Hematopoietic multipotent progenitor cell (in vitro differentiated cells): Measurements from ENCODE around the gene SMCP. TPM values are rescaled to one million over a fixed set of nuclear protein-coding genes. Genes with fewer than 3 reads are reported as not detected.

ENCODE experiments used
- DNase-seq, 3 donors: peaks; one replicate each; pipeline ENCODE4 v3.0.0-alpha.2; 2011 to 2015; ENCODE audit warnings: low read depth in 2 of 3, low spot score in 2 of 3
- total RNA-seq: library from RNA; depleted of rRNA; stranded (reverse); fragments of >200 nt; gene quantifications from one replicate; pipeline ENCODE4 v1.2.3, GENCODE V29; 2012

The SMCP gene
- not detected for total RNA-seq

- DNase-seq: no peak
Measured at GRCh38 chr1:152878042-152878441, at the start of gene SMCP. SMCP (plus strand) TSS chr1:152878322; CDS start chr1:152884423, 6,101 bp downstream.

DNA sequence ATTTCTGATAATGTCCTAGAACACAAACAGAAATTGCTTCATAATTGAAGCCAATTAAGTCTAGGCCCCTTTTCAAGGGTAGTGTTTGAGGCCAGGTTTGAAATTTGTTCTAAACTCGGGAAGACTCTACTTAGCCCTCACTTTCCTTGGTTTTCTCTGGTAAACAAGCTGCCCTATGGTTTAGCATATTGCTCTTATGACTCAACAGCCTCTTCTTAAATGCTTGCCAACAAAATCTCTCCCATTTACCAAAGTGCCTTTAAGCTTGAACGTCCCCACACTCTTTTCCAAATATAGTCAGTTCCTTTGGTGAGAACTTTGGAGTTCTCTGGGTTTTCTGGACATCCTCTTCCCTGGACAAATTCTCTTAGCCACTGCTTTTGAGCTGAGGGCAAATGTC is 41.3 kb upstream of the SMCP start:
- DNase-seq: no peak

DNA sequence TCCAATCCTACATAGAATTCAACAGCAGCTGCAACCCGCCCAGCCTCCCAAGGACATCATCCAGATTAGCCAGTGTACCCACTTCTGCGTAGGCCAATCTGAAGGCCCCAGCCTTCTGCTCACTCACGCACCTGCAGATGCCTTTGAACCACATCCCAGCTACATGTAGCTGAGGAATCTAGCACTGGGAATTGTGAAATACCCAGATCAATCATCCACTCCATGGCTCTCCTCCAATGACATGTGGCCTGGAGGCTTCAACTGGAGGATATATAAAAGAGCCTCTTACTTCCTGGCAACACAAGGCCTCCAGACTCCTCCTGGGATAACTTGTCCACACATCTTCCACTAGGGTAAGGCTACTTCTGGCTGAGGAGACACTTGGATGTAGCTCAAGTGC is 35.6 kb upstream of the SMCP start, which contains the start of gene LCE6A:
Gene LCE6A, plus strand, starts transcription at position 301 of the 400 bp plus-strand sequence. CDS start 665 bp downstream, outside the sequence.
- no peak for DNase-seq

- DNase-seq: no peak
Measured at GRCh38 chr1:152855661-152856060, 22.5 kb upstream of the SMCP start.

- DNase-seq: no peak
Measured at GRCh38 chr1:152858062-152858461, 20.1 kb upstream of the SMCP start.

GRCh38 chr1:152859696-152860095 is 18.4 kb upstream of the SMCP start, which contains the start of gene LCE7A:
LCE7A (plus strand) TSS chr1:152859996; CDS start chr1:152860698, 702 bp downstream.
- DNase-seq: no peak

DNA sequence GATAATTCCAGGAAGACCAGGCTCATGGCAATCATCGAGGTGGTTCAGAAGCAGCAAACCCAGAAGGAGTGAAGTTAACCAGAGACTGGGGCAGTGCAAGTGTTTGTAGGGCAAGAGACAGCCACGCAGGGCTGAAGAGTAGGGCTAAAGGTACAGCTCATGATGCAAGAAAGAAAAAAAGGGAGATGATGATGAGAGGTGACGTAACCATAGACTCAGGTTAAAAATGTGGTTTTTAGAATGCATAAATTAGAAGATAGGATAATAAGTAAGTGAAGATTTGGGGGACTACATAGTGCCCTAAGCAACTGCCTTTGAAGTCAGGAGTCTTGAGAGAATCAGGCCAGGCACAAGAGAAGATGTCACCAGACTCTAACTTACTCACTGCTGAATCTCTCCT is 18.0 kb upstream of the SMCP start:
- no peak for DNase-seq

DNA sequence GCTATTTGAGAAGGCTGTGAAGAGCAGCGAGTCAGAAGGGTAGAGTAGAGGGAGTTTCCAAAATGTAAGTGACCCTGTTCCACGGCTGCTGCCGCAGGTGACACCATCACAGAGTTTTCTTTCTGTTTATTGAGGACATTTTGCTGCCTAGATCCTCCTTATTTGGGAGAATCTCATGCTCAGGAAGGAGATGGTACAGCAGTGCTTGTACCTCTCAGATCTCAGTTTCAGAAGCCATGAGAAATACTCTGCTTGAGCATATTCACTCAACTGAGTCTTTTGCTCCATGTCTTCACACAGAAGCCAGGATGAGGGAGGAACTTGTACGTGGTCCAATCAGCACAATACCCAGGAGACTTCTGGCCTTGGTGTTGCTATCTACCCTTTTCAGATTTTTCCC is 16.7 kb upstream of the SMCP start:
- no peak for DNase-seq

DNA sequence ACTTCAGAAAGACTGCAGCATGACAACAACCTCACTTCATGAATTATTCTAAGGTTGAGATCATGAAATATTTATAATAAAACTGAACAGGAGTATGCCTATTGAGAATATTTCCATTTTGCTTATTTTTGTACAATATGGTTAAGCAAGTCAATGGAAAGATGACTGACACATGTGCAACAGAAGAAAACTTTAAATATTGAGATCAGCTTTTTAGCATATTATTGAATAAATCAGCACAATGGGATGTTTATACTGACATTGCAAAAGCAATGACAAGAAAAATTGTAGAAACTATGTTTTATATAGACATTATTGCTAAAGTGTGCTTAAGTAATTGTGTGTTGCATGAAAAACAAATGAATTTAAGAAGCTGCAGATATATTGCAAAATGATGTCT is 13.7 kb upstream of the SMCP start:
- DNase-seq: no peak

DNA sequence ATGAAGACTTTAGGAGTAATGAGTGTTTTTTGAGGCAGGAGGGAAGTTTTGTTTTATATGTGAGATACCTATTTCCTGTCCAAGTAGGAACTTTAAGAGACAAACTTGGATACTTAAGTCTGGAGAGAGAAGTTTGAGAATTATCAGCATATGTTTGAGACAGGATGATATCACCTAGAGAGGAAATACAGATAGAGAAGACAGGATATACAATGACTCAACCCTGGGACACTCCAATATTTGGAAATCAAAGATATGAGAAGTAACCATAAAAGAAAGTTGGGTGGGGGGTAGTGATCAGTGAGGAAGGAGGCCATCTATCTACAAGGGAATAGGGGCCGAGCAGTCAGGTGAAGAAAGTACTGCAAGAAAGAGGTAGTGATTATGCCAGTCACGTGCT is 11.8 kb upstream of the SMCP start:
- DNase-seq: no peak

GRCh38 chr1:152869808-152870419 is 8.2 kb upstream of the SMCP start:
- DNase-seq: peak; percentile 6 to 79 (median 51)

DNA sequence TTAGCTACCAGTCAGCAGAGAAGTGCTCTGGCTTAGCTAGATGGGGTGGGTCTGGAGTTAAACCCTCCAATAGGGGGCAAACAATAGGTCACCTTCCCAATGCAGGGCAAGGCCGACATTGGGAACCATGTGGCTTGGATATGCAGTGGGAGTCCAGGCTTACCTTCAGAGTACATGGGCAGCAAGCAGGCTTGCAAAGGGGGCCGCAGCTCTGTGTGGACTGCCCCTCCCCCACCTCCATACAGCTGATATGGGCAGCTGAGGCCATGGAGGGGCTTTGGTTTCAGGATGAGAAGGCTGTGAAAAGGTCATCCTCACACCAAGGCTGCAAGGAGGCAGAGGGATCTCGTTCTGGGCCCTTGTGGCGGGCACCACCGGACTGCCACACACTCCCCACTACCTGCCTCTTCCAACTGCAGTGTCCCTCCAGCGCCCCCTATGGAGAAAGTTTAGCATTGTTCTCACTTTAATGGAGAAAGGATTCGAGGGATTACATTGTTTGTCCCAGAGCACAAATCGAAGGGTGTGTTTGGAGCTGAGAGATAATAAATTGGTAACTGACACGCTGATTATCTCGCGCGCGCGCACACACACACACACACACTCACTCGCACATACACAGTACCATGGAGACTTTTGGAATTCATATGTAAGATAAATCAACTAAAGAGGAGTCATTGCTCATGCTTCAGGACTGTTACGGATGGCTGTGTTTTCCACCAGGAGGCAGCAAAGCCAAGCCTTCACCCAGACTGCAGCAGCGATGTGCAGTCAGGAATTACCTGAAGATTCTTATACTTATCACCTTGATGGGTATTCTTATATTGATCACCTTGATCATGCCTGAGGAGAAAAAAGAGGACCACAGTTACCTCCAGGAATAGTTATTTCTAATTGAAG is 7.0 kb upstream of the SMCP start:
- DNase-seq: peak in 2 of 3 donors; percentile 13 to 55

DNA sequence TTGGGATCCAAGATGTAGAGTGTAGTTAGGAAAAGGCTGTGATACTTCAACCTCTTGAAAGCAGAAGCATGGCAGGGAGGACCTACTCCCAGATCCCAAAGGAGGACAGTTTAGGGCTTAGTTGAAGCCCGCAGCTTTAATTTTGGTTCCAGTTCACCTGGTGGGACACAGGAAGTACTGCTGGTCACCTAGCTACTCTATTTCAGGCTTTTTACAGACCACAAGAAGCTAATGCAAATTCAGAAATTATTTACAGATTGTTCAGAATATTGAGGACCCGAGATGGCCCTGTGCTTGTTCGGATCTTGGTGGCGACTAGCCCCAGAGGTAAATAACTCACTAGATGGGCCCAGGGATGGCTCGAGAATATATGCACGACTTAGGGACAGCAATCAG is 6.4 kb upstream of the SMCP start:
- no peak for DNase-seq

GRCh38 chr1:152873495-152873894 is 4.6 kb upstream of the SMCP start:
- no peak for DNase-seq

DNA sequence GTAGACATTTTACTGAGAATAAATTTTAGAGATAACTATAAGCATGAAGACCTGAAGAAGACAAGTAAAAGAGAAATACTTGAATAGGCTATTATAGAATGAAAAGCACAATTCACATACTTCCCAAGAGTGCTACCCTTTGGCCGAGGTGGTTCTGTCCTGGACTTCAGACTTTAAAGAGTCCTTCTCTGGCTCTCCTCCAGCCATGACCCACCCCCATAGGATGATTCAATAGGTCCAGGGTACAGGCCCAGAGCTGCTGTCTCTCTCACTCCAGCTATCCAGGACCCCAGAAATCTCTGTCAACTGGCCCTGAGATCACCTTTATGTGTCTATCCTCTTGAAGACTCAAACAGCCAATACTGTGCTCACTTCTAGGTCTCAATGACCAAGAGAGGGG is 1.3 kb upstream of the SMCP start:
- no peak for DNase-seq

GRCh38 chr1:152879559-152880198 is 1.6 kb downstream of the SMCP start:
- DNase-seq: no peak

DNA sequence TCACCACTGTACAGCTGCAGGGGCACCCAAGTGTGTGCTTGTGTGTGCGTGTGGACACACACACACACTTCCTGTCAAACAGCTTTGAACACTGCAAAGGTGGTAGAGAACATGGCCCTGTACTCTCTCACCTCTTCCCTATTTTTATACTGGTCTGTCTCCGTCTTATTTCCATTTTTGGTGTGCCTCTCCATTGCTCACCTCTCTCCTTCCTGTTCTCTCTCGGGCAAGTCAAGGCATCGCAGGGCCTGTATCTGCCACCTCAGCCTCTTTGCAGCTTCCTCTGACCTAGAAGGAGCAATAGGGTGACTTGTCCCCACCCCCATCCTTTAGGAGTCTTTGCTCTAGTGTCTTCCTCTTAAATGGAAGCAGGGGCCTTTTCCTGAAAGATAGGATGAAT is 2.2 kb downstream of the SMCP start:
- no peak for DNase-seq

DNA sequence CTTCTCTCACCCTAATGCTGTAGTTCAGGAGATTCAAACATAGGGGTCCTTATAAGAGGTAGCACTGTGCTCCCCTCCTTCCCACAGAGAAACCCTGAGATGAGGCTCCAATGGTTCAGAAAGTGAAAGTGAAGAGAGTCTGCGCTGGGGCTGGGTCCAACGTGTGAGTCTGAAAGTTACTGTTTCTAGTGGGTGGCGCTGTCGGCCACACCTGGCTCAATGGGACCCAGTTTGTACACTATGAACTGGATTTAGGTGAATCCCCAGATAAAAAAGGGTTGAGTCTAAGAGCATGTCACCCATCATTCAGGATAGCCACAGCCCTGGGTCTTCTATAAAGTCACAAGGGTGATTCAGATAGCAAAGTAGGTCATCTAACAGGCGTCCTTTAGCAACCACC is 2.8 kb downstream of the SMCP start:
- no peak for DNase-seq

DNA sequence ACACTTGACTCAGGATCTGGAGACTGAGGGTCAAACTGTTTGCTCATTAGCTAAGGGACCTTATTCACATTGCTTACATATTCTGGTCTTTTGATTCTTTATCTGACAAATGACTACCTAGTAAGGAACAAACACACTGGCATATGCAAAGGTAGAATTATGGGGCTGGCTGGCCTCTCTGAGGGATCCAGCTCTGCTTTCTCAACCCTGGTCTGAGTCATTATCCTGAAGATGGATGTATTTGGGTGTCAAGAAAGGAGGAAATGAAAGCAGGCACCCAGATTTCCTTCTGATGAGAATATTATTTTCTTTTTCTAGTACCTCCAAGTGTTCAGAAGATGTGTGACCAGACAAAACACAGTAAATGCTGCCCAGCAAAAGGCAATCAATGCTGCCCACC is 6.0 kb downstream of the SMCP start:
- no peak for DNase-seq

DNA sequence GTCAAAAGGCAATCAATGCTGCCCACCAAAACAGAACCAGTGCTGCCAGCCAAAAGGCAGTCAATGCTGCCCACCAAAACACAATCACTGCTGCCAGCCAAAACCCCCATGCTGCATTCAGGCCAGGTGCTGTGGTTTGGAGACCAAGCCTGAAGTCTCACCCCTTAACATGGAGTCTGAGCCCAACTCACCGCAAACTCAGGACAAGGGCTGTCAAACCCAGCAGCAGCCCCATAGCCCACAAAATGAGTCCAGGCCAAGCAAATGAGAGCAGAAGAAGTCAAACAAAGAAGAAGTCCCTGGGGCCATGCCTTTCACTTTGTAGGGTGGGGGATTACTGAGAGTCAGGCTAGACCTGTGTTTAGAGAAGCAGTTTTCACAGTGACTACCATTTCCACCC is 6.4 kb downstream of the SMCP start:
- no peak for DNase-seq

DNA sequence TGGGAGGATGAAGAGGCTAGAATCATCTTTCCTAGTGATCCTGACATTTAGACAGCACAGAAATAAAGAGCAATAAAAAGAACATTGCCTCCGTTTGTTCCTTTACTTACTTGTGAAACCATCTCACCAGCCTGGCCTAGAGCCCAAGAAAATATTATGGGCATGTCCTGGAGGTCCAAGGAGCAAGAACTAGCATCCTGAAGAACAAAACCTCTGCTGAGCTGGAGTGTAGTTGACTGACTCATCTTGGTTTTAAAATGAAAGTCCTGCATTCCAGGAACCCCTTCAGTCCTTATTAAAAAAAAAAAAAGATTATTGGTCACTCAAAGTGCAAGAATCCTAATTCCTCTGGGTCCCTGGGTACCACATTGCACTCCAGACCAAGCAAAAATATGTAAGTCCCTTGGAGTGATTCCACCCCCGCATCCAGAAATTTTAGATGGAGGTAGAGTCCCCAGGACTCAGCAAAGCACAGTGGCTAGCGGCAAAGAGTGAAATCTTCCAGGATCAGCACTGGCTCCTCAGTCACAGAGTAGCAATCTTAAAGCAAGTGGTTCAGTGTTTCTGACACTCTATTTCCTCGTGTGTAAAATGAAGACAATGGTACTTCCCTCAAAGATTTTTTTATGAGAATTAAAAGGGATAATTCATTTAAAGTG is 7.0 kb downstream of the SMCP start:
- DNase-seq: no peak
